Esophagus squamous epithelium (tissue), 5 donors: ENCODE measurements around the gene RNF187. TPM values are rescaled to one million over a fixed set of nuclear protein-coding genes. Genes with fewer than 3 reads are reported as not detected.

ENCODE experiments used
- DNase-seq: peaks from one replicate; lab custom pipeline; 2025; lab: John Stamatoyannopoulos, UW
- H3K27ac ChIP-seq, 4 donors: fragments of 200-600 bp; sonication (generic); one replicate each; pipeline ENCODE4 v1.5.1; 2016 to 2019; ENCODE audit warnings: mild to moderate bottlenecking in 1 of 4
- H3K27me3 ChIP-seq, 4 donors: fragments of 200-600 bp; sonication (generic); 1 replicate in 3 of 4; 2 replicates in 1 of 4; pipeline versions ENCODE4 v1.5.1 to v1.6.0; 2017 to 2021; ENCODE audit warnings: antibody characterized with exemption in 1 of 4
- H3K36me3 ChIP-seq, 3 donors: fragments of 200-600 bp; sonication (generic); one replicate each; pipeline ENCODE4 v1.5.1; 2016 to 2019
- H3K4me1 ChIP-seq, 3 donors: fragments of 200-600 bp; sonication (generic); one replicate each; pipeline ENCODE4 v1.5.1; 2017 to 2019
- H3K4me3 ChIP-seq, 4 donors: fragments of 200-600 bp; sonication (generic); 1 replicate in 3 of 4; 2 replicates in 1 of 4; pipeline ENCODE4 v1.5.1; 2016 to 2019; ENCODE audit warnings: mild to moderate bottlenecking in 2 of 4, moderate library complexity in 1 of 4
- H3K9me3 ChIP-seq, 3 donors: fragments of 200-600 bp; sonication (generic); one replicate each; pipeline ENCODE4 v1.5.1; 2016 to 2019
- CTCF ChIP-seq, 6 experiments: fragments of 450-650 bp in 4 of 6; fragments of 200-600 bp in 2 of 6; sonication (generic) in 2 of 6; IDR thresholded peaks; one replicate each; pipeline ENCODE4 v1.5.1; 2016 to 2019; ENCODE audit warnings: antibody characterized with exemption in 6 of 6, mild to moderate bottlenecking in 4 of 6, moderate library complexity in 4 of 6
- POLR2A ChIP-seq, 4 donors: fragments of 450-650 bp; IDR thresholded peaks; one replicate each; pipeline ENCODE4 v1.6.1; 2017; ENCODE audit warnings: antibody characterized with exemption in 4 of 4, mild to moderate bottlenecking in 4 of 4, moderate library complexity in 3 of 4
- WGBS, 2 donors: methylation state at CpG; one replicate each; pipeline ENCODE4 v1.1.5; 2018; 5-methylcytosine and 5-hydroxymethylcytosine counted together
- intact Hi-C: fragments of 100-400 bp; cut with DNase I; formaldehyde crosslinking; loops from one replicate; pipeline ENCODE4 v1.15.0; 2022
- total RNA-seq, 4 donors: library from RNA; depleted of rRNA; stranded (reverse); fragments of >200 nt; gene quantifications; one replicate each; pipeline ENCODE4 v1.1.0, GENCODE V29; 2016
- donor health status: DM: yes; HTN: yes; CAD: no.

RNF187 gene
- total RNA-seq, 4 donors from 2014 or later = 33.4 to 74.7 (median 60.0) TPM

DNA sequence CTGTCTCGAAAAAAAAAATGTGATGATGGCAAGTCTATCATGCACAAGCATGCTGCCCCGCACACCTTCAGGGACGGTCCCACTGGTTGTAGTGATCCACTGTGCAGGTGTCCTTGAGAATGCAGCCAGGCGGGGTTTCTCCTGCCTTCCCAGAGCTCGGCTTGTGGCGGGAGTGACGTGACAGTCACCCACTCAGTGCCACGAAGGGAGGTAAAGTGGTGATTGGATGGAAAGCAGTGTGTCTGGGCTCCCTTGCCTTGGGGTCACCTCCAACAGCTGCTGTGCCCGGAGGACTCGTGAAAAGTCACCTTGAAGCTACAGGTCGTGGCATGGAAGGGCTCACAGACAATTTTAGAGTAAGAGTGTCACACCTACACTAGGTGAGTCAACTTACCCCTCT is 37.0 kb upstream of the RNF187 start:
- Histone ChIP-seq H3K4me3 (no peak overlapping the region), H3K27me3 (peaks cover 0 to 26% (median 5%) of the 10 kb centered on the region in 4 donors), H3K9me3 (no peaks in the 10 kb centered on the region), H3K36me3 (no peaks in the 10 kb centered on the region), H3K4me1 (peaks cover 6 to 16% (median 9%) of the 10 kb centered on the region in 3 donors), H3K27ac (no peak overlapping the region)
- 75 to 90% methylated on average over 5 to 10 of the region's 11 CpGs for WGBS, 2 donors
- intact Hi-C loops = no loop called here
- no peak for DNase-seq
- TF ChIP-seq CTCF (IDR thresholded peaks at IDR 0.05) (no peak), POLR2A (IDR thresholded peaks at IDR 0.05) (no peak)

DNA sequence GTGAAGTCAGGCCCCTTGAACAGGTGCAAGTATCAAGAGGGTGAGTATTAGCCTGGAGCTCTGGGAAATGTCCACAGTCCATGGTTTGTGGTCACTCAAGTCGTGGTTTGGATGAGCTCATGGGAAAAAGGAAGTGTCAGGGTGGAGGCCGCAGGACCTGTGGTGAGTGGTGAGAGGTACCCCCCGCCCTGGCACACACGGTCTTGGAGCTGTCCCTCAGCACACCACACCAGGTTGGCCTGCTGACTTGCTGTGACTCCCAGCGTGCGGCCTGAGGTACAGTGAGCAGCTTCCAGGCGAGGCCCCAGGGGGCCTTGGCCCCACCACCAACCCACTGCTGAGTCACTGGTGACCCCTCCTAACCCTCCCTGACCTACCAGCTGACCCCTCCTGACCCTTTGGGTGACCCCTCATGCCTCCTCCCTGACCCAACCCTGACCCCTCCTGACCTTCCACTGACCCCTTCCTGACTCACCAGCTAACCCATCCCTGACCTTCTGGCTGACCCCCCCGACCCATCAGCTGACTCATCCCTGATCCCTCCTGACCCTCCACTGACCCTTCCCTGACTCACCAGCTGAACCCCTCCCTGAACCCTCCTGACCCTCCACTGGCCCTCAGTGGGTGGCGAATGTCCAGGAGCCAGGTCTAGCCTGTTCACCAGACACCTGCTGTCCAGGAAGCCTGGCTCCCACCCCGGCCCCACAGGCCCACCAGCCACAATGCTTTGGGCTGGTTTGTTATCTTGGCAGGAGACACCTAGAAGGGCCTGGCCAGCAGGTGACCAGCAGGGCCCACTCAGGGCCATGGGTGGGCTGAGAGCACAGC is 34.8 kb upstream of the RNF187 start:
- intact Hi-C loops = no loop called here
- no peak for DNase-seq
- 33 to 82% methylated on average over 1 to 8 of the region's 10 CpGs for WGBS, 2 donors

DNA sequence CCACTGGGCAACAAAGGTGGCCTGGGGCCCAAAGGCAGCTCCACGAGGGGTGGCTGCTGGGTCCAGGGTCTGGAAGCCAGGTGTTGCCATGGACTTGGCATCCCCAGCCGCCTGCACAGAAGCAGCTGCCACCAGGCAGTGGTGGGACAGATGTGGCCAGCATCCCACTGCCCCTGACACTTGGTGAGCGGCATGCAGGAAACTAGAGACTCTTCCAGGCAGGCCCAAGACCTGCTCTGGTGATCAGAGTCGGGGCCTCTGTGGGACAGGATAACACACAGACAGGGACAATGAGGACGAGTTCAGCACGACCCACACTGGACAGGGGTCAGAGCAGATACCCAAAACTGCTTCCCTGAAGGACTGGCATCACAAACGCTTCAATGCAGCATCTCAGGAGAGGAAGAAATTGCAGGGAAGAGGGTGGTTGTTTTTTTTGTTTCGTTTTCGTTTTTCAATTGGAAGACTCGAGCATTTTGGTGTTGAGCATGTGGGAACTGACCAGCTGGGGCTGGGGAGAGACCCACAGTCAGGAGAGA is 34.1 kb upstream of the RNF187 start:
- Histone ChIP-seq H3K27me3 (peaks cover 0 to 20% (median 0%) of the 10 kb centered on the region in 4 donors), H3K36me3 (no peaks in the 10 kb centered on the region), H3K9me3 (no peaks in the 10 kb centered on the region), H3K4me1 (peaks cover 0 to 29% (median 11%) of the 10 kb centered on the region in 3 donors), H3K4me3 (no peak overlapping the region), H3K27ac (no peak overlapping the region)
- no peak for TF ChIP-seq POLR2A (IDR thresholded peaks at IDR 0.05)
- TF ChIP-seq CTCF (IDR thresholded peaks at IDR 0.05) = no peak
- intact Hi-C loops = no loop called here
- WGBS, 2 donors = 76 to 83% methylated on average over 7 to 8 of the region's 10 CpGs
- DNase-seq = no peak

More for the DNA sequence above, 34.8 kb upstream of the RNF187 start:
- no peak overlapping the region for H3K4me3 ChIP-seq
- H3K27ac ChIP-seq = no peak overlapping the region
- H3K4me1 ChIP-seq = peaks cover 0 to 24% (median 11%) of the 10 kb centered on the region in 3 donors
- TF ChIP-seq CTCF (IDR thresholded peaks at IDR 0.05) (no peak), POLR2A (IDR thresholded peaks at IDR 0.05) (no peak)
- no peaks in the 10 kb centered on the region for H3K9me3 ChIP-seq
- H3K27me3 ChIP-seq = peaks cover 0 to 20% (median 0%) of the 10 kb centered on the region in 4 donors
- no peaks in the 10 kb centered on the region for H3K36me3 ChIP-seq

- H3K27ac ChIP-seq = no peak overlapping the region
- peaks cover 0 to 34% (median 11%) of the 10 kb centered on the region in 3 donors for H3K4me1 ChIP-seq
- TF ChIP-seq POLR2A (IDR thresholded peaks at IDR 0.05) = no peak
- TF ChIP-seq CTCF (IDR thresholded peaks at IDR 0.05) = no peak
- 100% methylated on average over 1 of the region's 3 CpGs; no CpG with 5 or more reads in 1 of the 2 donors for WGBS, 2 donors
- H3K36me3 ChIP-seq = no peaks in the 10 kb centered on the region
- no peak for DNase-seq
- H3K4me3 ChIP-seq = no peak overlapping the region
- no peaks in the 10 kb centered on the region for H3K9me3 ChIP-seq
- peaks cover 0 to 20% (median 0%) of the 10 kb centered on the region in 4 donors for H3K27me3 ChIP-seq
- intact Hi-C loops = no loop called here
Measured at GRCh38 chr1:228453614-228454013, 33.6 kb upstream of the RNF187 start.

DNA sequence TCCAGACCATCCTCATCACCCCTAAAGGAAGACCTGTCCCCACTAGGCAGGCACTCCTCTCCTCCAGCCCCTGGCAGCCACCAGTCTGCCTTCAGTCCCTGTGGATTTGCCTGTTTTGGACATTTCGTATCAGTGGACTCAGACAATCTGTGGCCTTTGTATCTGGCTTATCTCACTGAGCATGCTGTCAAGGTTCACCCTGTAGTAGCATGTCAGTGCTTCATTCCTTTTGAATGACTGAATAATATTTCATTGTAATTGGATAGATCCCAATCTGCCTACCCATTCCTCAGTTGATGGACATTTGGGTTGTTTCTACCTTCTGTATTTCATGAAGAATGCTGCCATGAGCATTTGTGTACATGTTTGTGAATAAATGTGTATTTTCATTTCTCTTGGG is 32.9 kb upstream of the RNF187 start:
- Histone ChIP-seq H3K27ac (no peak overlapping the region), H3K27me3 (peaks cover 0 to 25% (median 0%) of the 10 kb centered on the region in 4 donors), H3K4me1 (peaks cover 3 to 41% (median 16%) of the 10 kb centered on the region in 3 donors), H3K9me3 (no peaks in the 10 kb centered on the region), H3K36me3 (no peaks in the 10 kb centered on the region), H3K4me3 (no peak overlapping the region)
- TF ChIP-seq POLR2A (IDR thresholded peaks at IDR 0.05) (no peak), CTCF (IDR thresholded peaks at IDR 0.05) (no peak)
- WGBS, 2 donors = 82 to 93% methylated on average over 1 of the region's 1 CpG
- no peak for DNase-seq
- intact Hi-C loops = no loop called here
